Stimulated activated CD4-positive, alpha-beta T cell treated with anti-CD3 and anti-CD28 coated beads, Interleukin-4, amount 100 ng/mL, for 4 hours (primary cell): ENCODE measurements around the gene CRCP.
"Not testable (repeated sequence)": the region's sequence is repeated elsewhere in the genome, so short reads cannot be mapped to it uniquely, and the experiment has no call there.

Source experiments
- DNase-seq, 2 experiments: peaks; one replicate each; pipeline ENCODE4 v3.0.0-alpha.2; 2020

The CRCP gene

GRCh38 chr7:66162622-66163021 is 48.0 kb downstream of the CRCP start:
- no peak for DNase-seq

GRCh38 chr7:66163186-66163610 is 48.6 kb downstream of the CRCP start:
- no peak for DNase-seq

GRCh38 chr7:66164356-66164755 is 49.7 kb downstream of the CRCP start:
- no peak for DNase-seq

- no peak for DNase-seq
Measured at GRCh38 chr7:66167773-66168387, 53.2 kb downstream of the CRCP start.

GRCh38 chr7:66169616-66170015 is 55.0 kb downstream of the CRCP start:
- DNase-seq: no peak

GRCh38 chr7:66170309-66171231 is 55.9 kb downstream of the CRCP start:
- no peak for DNase-seq

- not testable (repeated sequence) for DNase-seq
Measured at GRCh38 chr7:66172536-66173401, 58.1 kb downstream of the CRCP start.

- no peak for DNase-seq
Measured at GRCh38 chr7:66173856-66174255, 59.2 kb downstream of the CRCP start.

GRCh38 chr7:66175006-66175405 is 60.4 kb downstream of the CRCP start:
- not testable (repeated sequence) for DNase-seq

- DNase-seq: no peak
Measured at GRCh38 chr7:66176914-66177313, 62.3 kb downstream of the CRCP start.

GRCh38 chr7:66178258-66178657 is 63.6 kb downstream of the CRCP start:
- DNase-seq: no peak

GRCh38 chr7:66181329-66181728 is 66.7 kb downstream of the CRCP start:
- DNase-seq: no peak

GRCh38 chr7:66181845-66182244 is 67.2 kb downstream of the CRCP start:
- DNase-seq: no peak

- no peak for DNase-seq
Measured at GRCh38 chr7:66182920-66183319, 68.3 kb downstream of the CRCP start.

- DNase-seq: no peak
Measured at GRCh38 chr7:66183700-66184099, 69.1 kb downstream of the CRCP start.

- DNase-seq: no peak
Measured at GRCh38 chr7:66185680-66186187, 71.1 kb downstream of the CRCP start.

GRCh38 chr7:66186991-66187390 is 72.3 kb downstream of the CRCP start:
- DNase-seq: no peak

- no peak for DNase-seq
Measured at GRCh38 chr7:66187905-66188304, 73.3 kb downstream of the CRCP start.

GRCh38 chr7:66188645-66189044 is 74.0 kb downstream of the CRCP start:
- no peak for DNase-seq

GRCh38 chr7:66189695-66190503 is 75.3 kb downstream of the CRCP start:
- no peak for DNase-seq

- DNase-seq: no peak
Measured at GRCh38 chr7:66190504-66190857, 75.8 kb downstream of the CRCP start.

- no peak for DNase-seq
Measured at GRCh38 chr7:66193146-66193725, 78.6 kb downstream of the CRCP start.
